Stimulated activated CD8-positive, alpha-beta memory T cell treated with anti-CD3 and anti-CD28 coated beads, Interleukin-2, amount 100 ng/mL, for 48 hours (primary cell): Measurements from ENCODE around the gene TTYH2.

ENCODE experiments used
- DNase-seq, 2 donors: peaks; one replicate each; pipeline ENCODE4 v3.0.0-alpha.2; 2020; ENCODE audit warnings: low read depth in 2 of 2

TTYH2 gene

GRCh38 chr17:74234486-74234885, 21.1 kb downstream of the TTYH2 start:
- no peak for DNase-seq

- no peak for DNase-seq
These were observed 21.7 kb downstream of the TTYH2 start for GRCh38 chr17:74235040-74235581.

DNA sequence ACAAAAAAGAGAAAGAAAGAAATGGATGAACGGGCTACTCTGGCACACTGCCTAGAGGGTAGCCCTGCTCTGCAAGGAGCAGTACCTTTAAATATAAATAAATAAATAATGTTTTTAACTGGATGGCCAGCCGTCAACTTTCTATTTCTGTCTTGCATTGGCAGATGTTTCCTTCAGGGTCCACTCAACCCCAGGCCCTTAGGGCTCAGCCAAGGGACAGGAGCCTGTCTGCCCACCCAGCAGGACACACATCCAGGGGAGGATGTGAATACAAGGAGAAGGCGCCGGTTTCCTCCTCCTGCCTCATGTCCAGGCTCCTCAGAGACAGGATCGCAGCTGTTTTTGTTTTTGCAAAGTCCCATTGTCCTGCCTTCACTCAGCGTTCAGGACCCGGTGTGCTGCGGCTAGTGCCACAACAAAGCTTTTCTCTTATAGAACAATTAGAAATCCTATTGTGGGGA, 22.6 kb downstream of the TTYH2 start:
- no peak for DNase-seq

GRCh38 chr17:74237321-74237720, 23.9 kb downstream of the TTYH2 start:
- no peak for DNase-seq

DNA sequence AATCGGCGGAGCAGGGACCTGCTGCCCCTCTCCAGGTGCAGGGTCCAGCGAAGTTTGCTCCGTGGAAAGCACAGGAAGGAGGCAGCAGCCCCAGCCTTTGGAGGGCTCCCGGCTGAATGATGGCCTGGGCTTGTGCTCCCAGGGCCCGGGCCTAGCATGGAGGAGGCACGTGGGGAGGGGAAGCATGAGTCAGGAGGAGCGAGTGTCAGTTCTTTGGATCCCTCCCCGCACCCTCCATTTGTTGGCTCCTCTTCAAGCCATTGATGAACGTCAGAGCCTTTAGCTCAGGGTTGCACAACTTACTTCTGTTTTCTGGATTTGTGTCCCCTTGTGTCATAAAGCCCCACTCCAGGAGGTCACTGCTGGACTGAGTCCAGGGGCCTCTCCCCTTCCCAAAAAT, 25.8 kb downstream of the TTYH2 start:
- DNase-seq: no peak

DNA sequence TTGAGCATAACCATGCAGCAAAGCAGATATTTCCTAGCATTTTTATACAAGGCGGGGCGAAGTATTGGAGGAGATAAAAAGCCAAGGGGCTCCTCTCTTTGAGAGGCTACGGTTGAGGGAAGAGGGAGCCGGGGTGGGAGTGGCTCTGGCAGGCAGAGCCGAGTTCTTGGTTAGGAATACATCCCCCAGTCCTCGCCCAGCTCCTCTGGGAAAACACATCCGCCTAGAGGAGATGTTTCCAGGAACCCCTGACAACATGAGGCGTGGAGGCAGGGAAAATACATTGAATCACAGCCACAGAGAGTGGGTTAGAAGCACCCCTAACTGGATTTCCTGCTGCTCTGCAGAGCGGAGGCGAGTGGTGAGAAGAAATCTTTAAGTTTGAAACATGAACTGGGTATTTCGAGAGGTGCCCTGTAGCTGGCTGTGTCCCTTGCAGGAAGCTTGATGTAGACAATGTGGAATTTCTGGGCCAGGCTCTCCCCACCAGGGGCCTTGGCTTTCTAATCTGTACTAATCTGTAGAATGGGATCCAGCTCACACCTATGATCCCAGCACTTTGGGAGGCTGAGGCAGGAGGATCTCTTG, 27.3 kb downstream of the TTYH2 start:
- no peak for DNase-seq

- DNase-seq: no peak
These were observed 28.1 kb downstream of the TTYH2 start for GRCh38 chr17:74241431-74241830.

DNA sequence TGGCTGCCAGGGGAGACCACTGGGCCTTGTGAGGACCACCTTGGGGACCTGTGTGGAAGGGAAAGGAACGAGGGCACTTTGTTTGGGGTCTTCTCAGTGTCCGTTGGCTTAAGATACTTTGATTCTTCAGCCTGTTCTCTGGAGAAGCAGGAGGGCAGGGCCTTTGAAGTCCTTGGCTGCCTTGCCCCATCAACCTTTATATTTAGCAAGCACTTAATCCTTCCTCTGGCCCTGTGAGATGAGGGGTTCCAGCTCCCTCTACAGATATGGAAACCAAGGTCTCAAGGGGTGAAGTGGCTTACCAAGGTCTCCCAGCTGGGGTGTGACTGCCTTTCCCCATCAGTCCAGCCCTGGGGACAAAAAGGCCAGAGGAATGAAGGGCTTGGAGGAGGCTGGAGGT, 28.5 kb downstream of the TTYH2 start:
- DNase-seq: no peak

DNA sequence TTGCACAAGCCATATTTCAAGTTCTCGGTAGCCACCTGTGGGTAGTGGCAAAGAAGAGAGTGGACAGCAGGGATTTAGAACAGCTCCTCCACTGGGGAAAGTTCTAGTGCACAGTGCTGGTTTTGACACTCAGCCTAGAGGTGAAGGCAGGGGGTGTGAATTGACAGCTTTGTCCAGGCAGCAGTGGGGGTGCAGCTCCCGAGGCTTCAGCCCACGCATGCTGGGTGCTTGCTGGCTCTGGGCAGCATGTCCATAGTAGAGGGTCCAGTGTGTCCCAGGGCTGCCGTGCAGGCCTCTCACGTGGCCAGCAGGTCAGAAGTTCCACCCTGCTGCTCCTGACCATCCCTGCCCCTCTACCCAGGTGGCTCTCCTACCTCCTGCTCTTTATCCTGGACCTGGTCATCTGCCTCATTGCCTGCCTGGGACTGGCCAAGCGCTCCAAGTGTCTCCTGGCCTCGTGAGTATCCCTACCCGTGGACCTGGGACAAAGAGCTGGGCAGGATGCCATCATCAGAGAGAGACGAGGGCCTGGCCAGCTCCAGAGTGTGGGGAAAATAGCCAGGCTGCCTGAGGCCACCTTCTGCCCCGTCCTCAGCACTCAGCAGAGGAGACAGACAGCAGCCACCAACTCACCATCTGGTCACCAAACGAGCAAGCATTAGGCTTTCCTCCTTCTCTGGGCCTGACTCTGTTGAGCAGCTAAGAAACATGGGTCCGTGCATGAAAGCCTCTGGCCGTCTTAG, 29.8 kb downstream of the TTYH2 start:
- no peak for DNase-seq

DNA sequence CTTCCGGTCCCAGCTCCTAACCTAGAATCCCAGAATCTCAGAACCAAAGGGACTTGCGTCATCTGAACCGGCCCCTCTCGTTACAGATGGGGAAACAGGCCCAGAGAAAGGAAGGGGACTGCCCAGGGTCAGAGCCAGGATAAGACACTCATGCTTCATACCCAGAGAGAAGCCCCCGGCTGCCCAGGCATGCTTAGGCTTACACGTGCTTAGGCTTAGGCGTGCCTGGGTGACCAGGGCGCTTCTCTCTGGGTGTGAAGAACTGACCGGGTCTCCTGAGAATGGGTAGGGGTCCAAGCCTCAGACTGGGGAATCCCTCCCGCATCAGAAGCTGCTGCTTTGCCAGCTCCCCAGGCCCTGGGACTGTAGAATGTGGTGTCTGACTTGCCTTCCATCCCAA, 30.8 kb downstream of the TTYH2 start:
- no peak for DNase-seq

DNA sequence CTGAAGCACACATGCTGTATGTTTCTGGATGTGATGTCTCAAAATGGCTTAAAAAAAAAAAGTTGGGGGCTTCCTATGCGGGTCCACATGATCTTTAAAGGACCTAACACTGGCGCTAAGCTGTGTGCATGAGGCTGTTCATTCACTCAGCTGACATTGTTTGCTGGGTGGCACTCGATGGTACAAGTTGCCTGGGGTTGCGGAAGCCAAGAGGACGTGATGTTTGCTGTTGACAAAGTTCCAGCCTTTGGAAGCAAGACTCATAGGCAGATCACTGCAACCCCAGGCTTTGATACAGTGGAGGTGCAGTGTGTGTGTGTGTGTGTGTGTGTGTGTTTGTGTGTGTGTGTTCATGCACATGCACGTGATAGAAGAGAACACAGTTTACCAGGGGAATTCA, 31.2 kb downstream of the TTYH2 start:
- DNase-seq: no peak

DNA sequence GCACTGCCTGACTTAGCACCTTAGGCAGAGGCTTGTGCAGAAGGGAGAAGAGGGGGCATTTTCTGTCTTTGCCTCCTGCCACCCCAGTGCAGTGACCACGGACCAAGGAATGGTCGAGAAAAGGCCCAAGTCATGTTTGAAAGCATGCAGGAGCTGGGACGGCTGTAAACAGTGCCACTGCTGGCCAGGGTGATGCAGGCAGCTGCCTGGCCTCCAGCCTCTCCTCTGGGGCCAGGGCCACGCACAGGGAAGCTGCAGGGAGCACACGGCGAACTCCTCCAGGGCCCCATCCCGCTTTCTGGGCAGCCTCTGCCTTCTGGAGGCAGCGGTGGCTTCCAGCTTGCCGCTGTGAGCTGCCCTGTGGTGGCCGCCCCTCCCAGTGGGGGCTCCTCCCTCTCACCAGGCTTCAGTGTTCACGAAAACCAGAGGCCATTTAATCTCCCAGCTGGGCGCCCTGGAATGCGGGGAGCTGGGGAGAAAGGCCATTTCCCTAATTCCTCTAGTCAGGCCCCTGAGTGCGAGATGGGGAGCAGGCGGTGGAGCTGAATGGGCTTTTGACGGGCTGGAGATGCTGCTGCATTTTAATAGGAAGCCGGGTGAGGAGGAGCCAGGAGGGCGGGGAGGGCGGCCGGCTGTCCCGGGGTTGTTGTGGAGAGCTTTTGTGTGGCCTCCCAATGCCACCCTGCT, 31.9 kb downstream of the TTYH2 start:
- no peak for DNase-seq

GRCh38 chr17:74245871-74246270, 32.5 kb downstream of the TTYH2 start:
- no peak for DNase-seq

DNA sequence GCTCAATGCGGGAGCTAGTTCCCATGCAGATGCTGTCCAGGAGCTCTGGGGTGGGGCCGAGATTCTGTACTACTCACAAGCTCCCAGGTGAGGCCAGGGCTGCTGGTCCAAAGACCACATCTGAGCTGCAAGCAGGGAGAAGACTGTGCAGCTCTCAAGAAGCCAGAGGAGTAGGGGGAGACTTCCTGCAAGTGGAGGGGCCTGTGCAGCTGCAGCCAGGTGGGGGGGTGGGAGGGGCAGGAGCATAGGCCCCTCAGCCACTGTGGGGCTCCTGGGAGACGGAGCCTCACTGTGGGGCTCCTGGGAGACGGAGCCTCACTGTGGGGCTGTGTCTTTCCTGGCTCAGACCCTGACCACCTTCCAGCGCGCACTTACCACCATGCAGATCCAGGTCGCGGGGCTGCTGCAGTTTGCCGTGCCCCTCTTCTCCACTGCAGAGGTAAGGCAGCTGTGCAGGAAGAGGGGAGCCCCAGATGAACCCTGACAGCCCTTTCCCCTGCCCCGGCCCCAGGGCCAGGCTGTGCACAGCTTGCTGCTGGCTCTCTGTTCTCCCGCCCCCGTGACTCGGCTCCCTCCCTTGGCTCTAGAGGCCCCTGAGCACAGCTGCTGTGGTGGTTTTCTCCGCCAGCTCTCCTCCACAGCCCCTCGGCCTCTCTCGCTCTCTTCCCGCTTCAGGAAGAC, 36.4 kb downstream of the TTYH2 start:
- no peak for DNase-seq

GRCh38 chr17:74250324-74250995, 37.1 kb downstream of the TTYH2 start:
- DNase-seq: no peak

GRCh38 chr17:74251051-74251450, 37.7 kb downstream of the TTYH2 start:
- DNase-seq: no peak

GRCh38 chr17:74251569-74251968, 38.2 kb downstream of the TTYH2 start:
- no peak for DNase-seq

- DNase-seq: no peak
These were observed 38.8 kb downstream of the TTYH2 start for GRCh38 chr17:74252211-74252610.

DNA sequence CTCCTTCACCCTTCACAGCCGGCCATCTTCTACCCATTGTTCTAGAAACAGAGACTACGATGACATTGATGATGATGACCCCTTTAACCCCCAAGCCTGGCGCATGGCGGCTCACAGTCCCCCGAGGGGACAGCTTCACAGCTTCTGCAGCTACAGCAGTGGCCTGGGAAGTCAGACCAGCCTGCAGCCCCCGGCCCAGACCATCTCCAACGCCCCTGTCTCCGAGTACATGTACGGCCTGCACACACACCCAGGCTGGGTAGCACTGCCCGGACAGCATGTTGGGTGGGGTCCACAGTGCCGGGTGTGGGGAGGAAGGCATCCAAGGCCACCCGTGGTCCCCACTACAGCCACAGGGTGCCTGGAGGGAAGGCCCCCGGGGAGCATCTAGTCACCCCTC, 39.7 kb downstream of the TTYH2 start:
- no peak for DNase-seq

DNA sequence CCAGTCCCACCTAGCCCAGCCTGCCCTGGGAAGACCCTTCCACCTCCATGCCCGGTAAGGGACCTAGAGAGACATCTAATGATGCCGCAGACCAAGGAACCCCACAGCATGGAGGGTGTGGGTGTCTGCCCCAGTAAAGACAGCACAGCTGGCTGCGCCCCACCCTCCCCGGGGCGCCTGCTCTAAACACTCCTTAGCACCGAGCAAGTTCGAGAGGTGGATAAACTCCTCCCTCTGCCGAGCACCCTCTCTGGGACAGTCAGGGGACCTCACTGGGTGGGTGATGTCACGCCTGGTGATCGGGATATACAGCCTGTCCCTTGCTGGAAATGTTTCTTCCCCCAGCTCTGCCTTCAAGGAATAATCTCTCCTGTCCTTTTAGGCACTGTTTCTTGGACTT, 43.9 kb downstream of the TTYH2 start:
- no peak for DNase-seq

DNA sequence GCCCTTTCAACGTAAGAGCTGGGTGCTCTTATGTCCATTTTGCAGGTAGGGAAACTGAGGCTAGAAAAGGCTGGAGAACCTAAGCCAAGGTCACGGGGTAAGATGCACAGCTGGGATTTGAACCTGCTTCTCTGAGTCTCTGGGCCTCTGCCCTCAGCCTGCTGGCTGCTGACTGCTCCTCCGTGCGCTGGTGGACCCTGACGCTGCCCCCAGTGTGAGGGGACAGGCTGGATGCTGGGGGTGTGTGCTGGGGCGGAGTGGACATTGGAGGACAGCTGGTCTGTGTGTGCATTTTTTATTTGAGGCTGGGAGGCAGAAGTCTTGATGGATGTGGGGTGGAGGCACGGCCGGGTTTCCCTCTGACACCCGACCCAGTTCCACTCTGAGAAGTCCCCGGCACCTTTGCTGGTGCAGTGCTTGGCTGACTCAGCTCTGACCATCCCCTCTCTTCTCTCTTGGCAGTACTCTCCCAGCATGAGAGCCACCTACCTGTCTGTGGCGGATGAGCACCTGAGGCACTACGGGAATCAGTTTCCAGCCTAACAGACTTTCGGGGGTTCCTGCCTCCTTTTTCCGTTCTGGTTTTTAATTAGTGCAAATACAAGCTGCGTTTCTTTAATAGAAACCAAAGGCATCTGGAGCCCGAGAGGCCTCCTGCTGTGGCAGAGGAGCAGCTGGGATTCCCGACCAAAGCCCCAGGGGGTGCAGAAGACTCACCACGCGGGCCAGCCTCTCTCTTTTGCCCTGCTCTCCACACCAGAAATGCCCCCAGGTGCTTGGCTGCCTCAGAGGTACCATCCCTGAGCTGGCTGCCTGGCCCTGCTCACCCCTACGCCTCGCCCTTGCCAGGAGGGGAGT, 46.5 kb downstream of the TTYH2 start:
- no peak for DNase-seq
